SK-N-SH (cell line): Measurements from ENCODE around the gene ASIC1. TPM values are rescaled to one million over a fixed set of nuclear protein-coding genes. Genes with fewer than 3 reads are reported as not detected.

Source experiments
- CTCF ChIA-PET: fragments of 300-600, 350-600 bp; formaldehyde crosslinking; extraction: SDS; loops from one replicate; lab custom pipeline; 2021; lab: Yijun Ruan, JAX
- POLR2A ChIA-PET: fragments of 350-600 bp; sonication (Branson Sonifier 250); formaldehyde crosslinking; extraction: SDS; loops from one replicate; lab custom pipeline; 2020; ENCODE audit warnings: antibody characterized with exemption, inconsistent platforms; lab: Yijun Ruan, JAX
- DNase-seq: peaks from one replicate; pipeline ENCODE4 v3.0.0; 2012
- H2AFZ ChIP-seq: fragments of 200-600 bp; sonication (generic); 2 replicates; pipeline ENCODE4 v1.8.1; 2016; ENCODE audit warnings: antibody characterized with exemption, mild to moderate bottlenecking, low read depth
- H3F3A ChIP-seq: fragments of 200-600 bp; sonication (generic); replicated peaks from 2 replicates; pipeline ENCODE3; 2016; ENCODE audit warnings: antibody characterized with exemption, mild to moderate bottlenecking; ENCODE audit not compliant: insufficient read depth
- H3K27ac ChIP-seq, 2 experiments: fragments of 200-500 bp in 1 of 2; fragments of 200-600 bp in 1 of 2; sonication (Bioruptor generic) in 1 of 2; sonication (generic), shearing (Covaris generic) in 1 of 2; 2 replicates each; pipeline versions ENCODE4 v1.5.1 to v1.6.1; 2014 to 2016; ENCODE audit warnings: low read depth in 2 of 2, inconsistent platforms in 1 of 2, low read length in 1 of 2, mild to moderate bottlenecking in 1 of 2, mixed read lengths in 1 of 2
- H3K27me3 ChIP-seq: fragments of 200-600 bp; sonication (generic), shearing (Covaris generic); 2 replicates; pipeline ENCODE4 v1.6.1; 2016; ENCODE audit warnings: mixed run types; ENCODE audit not compliant: insufficient read depth
- H3K36me3 ChIP-seq, 2 experiments: fragments of 200-500 bp in 1 of 2; fragments of 200-600 bp in 1 of 2; sonication (Bioruptor generic) in 1 of 2; sonication (generic) in 1 of 2; replicated peaks in 1 of 2; 2 replicates each; pipeline versions ENCODE3 to v1.5.1; 2014 to 2016; ENCODE audit warnings: low read length in 1 of 2, mild to moderate bottlenecking in 1 of 2; ENCODE audit not compliant: insufficient read depth in 2 of 2, control insufficient read depth in 1 of 2
- H3K4me1 ChIP-seq, 2 experiments: fragments of 200-500 bp in 1 of 2; fragments of 200-600 bp in 1 of 2; sonication (Bioruptor generic) in 1 of 2; sonication (generic), shearing (Covaris generic) in 1 of 2; 2 replicates each; pipeline versions ENCODE4 v1.5.1 to v1.6.1; 2014 to 2016; ENCODE audit warnings: low read depth in 1 of 2, low read length in 1 of 2, mixed run types in 1 of 2; ENCODE audit not compliant: insufficient read depth in 2 of 2, control insufficient read depth in 1 of 2
- H3K4me2 ChIP-seq: fragments of 200-600 bp; sonication (generic), shearing (Covaris generic); 2 replicates; pipeline ENCODE4 v1.6.1; 2017; ENCODE audit warnings: mixed run types
- H3K4me3 ChIP-seq, 2 experiments: fragments of 200-500 bp in 1 of 2; fragments of 200-600 bp in 1 of 2; sonication (Bioruptor generic) in 1 of 2; sonication (generic), shearing (Covaris generic) in 1 of 2; 2 replicates each; pipeline versions ENCODE4 v1.5.1 to v1.8.1; 2014 to 2016; ENCODE audit warnings: low read depth in 2 of 2, inconsistent platforms in 1 of 2, low read length in 1 of 2, mild to moderate bottlenecking in 1 of 2, mixed read lengths in 1 of 2, moderate library complexity in 1 of 2
- H3K79me2 ChIP-seq: fragments of 200-600 bp; sonication (generic); 2 replicates; pipeline ENCODE4 v1.8.1; 2017; ENCODE audit warnings: mild to moderate bottlenecking; ENCODE audit not compliant: insufficient read depth
- H3K9ac ChIP-seq: fragments of 200-600 bp; sonication (generic); 2 replicates; pipeline ENCODE4 v1.6.1; 2017; ENCODE audit warnings: mixed run types
- H3K9me2 ChIP-seq: fragments of 200-600 bp; sonication (generic); 2 replicates; pipeline ENCODE4 v1.6.1; 2017; ENCODE audit warnings: mixed run types
- H3K9me3 ChIP-seq: fragments of 200-600 bp; sonication (generic); 2 replicates; pipeline ENCODE4 v1.6.1; 2017; ENCODE audit warnings: mixed run types, mild to moderate bottlenecking, moderate library complexity
- H4K20me1 ChIP-seq: fragments of 200-600 bp; sonication (generic); 2 replicates; pipeline ENCODE4 v1.6.1; 2017; ENCODE audit warnings: mild to moderate bottlenecking, mixed run types; ENCODE audit not compliant: insufficient read depth
- CHD2 ChIP-seq: fragments of 150-350 bp; IDR thresholded peaks from 2 replicates; pipeline ENCODE4 v1.6.1; 2018; ENCODE audit warnings: low read length; ENCODE audit not compliant: partially characterized antibody
- CTCF ChIP-seq: fragments of 200-600 bp; sonication (generic); IDR thresholded peaks from 2 replicates; pipeline ENCODE4 v1.6.1; 2017; ENCODE audit warnings: antibody characterized with exemption, mild to moderate bottlenecking, moderate library complexity
- EP300 ChIP-seq, 2 experiments: IDR thresholded peaks; 2 replicates each; pipeline versions ENCODE4 v1.4.0 to v1.6.1; 2012; ENCODE audit warnings: borderline replicate concordance in 1 of 2, low read depth in 1 of 2, low read length in 1 of 2
- EZH2phosphoT487 ChIP-seq: fragments of 200-600 bp; sonication (generic); IDR thresholded peaks from 2 replicates; pipeline ENCODE4 v1.6.1; 2017; ENCODE audit warnings: low read depth, mixed run types, mild to moderate bottlenecking, antibody characterized with exemption, moderate library complexity, borderline replicate concordance
- FOXJ3 ChIP-seq: sonication (generic); formaldehyde crosslinking; IDR thresholded peaks from 2 replicates; pipeline ENCODE4 v1.5.1; 2020; ENCODE audit warnings: mild to moderate bottlenecking, missing genetic modification reagents
- FOXM1 ChIP-seq: IDR thresholded peaks from 2 replicates; pipeline ENCODE4 v1.4.0; 2012; ENCODE audit warnings: low read depth, mild to moderate bottlenecking
- GABPA ChIP-seq: IDR thresholded peaks from 2 replicates; pipeline ENCODE4 v1.4.0; 2012; ENCODE audit warnings: low read depth, mild to moderate bottlenecking
- MAX ChIP-seq: IDR thresholded peaks from 2 replicates; pipeline ENCODE4 v1.4.0; 2012; ENCODE audit warnings: low read depth
- NFIC ChIP-seq: IDR thresholded peaks from 2 replicates; pipeline ENCODE4 v1.4.0; 2012; ENCODE audit warnings: borderline replicate concordance
- NRF1 ChIP-seq: IDR thresholded peaks from 2 replicates; pipeline ENCODE4 v1.6.1; 2012; ENCODE audit warnings: low read depth, mild to moderate bottlenecking, low read length
- PBX3 ChIP-seq: IDR thresholded peaks from 2 replicates; pipeline ENCODE4; 2012
- RAD21 ChIP-seq: IDR thresholded peaks from 2 replicates; pipeline ENCODE4 v1.6.1; 2012; ENCODE audit warnings: mild to moderate bottlenecking, low read length
- RCOR1 ChIP-seq: fragments of 150-350 bp; IDR thresholded peaks from 2 replicates; pipeline ENCODE4 v1.6.1; 2017; ENCODE audit warnings: antibody characterized with exemption, low read length
- RFX5 ChIP-seq: IDR thresholded peaks from 2 replicates; pipeline ENCODE4 v1.6.1; 2012; ENCODE audit warnings: mild to moderate bottlenecking, improper control_type of control experiment, low read length
- RXRA ChIP-seq: IDR thresholded peaks from 2 replicates; pipeline ENCODE4 v1.4.0; 2012; ENCODE audit warnings: low read depth, mild to moderate bottlenecking, borderline replicate concordance
- TAF1 ChIP-seq: IDR thresholded peaks from 2 replicates; pipeline ENCODE4 v1.6.1; 2012; ENCODE audit warnings: low read depth, mild to moderate bottlenecking, low read length, moderate library complexity, borderline replicate concordance
- TCF12 ChIP-seq: IDR thresholded peaks from 2 replicates; pipeline ENCODE4 v1.4.0; 2012
- USF1 ChIP-seq: IDR thresholded peaks from 2 replicates; pipeline ENCODE4 v1.4.0; 2012; ENCODE audit warnings: low read depth, borderline replicate concordance
- YY1 ChIP-seq: IDR thresholded peaks from 2 replicates; pipeline ENCODE4 v1.4.0; 2012; ENCODE audit warnings: low read depth, mild to moderate bottlenecking
- WGBS: methylation state at CpG from one replicate; pipeline ENCODE4 v1.1.6; 2017; ENCODE audit warnings: low lambda C conversion rate; 5-methylcytosine and 5-hydroxymethylcytosine counted together
- polyA plus RNA-seq, 3 experiments: library from polyadenylated mRNA; depleted of rRNA; stranded (reverse); fragments of >200 nt; gene quantifications; 2 replicates each; pipeline ENCODE4 v1.2.3, GENCODE V29; 2012

The ASIC1 gene
- polyA plus RNA-seq, 1 of the 3 experiments (the other 2 are of a cell fraction) = 28.4 TPM

- Histone ChIP-seq H3K9me2 (no peaks in the 10 kb centered on the region), H2AFZ (no peak overlapping the region), H3F3A (peaks cover 14% of the 10 kb centered on the region), H3K4me3 (no peak overlapping the region), H4K20me1 (peaks cover 9% of the 10 kb centered on the region; the same call in 1 of the 2 replicates), H3K36me3 (peaks cover 9 to 25% of the 10 kb centered on the region in 2 experiments), H3K9me3 (no peaks in the 10 kb centered on the region), H3K4me1 (peaks cover 0 to 2% of the 10 kb centered on the region in 2 experiments; a peak in 1 of 4 replicates), H3K9ac (no peak overlapping the region), H3K79me2 (peaks cover 70% of the 10 kb centered on the region), H3K27ac (no peak overlapping the region), H3K4me2 (no peak overlapping the region), H3K27me3 (no peaks in the 10 kb centered on the region)
- CTCF ChIA-PET = interaction anchor here (0.7 to 3.4 kb wide), 6 partner anchors 8 to 63 kb away, joined by 3 to 13 read pairs (median 3); partner anchors contain the start of gene SMARCD1
- POLR2A ChIA-PET = interaction anchor here (1.8 kb wide), 1 partner anchor 9 kb away, joined by 8 read pairs; no protein-coding TSS in a partner anchor
- TF ChIP-seq RAD21 = no peak
- TF ChIP-seq USF1 = no peak
- TF ChIP-seq FOXJ3 (CRISPR knock-in tag) = no peak
- TF ChIP-seq GABPA = no peak
- no peak for TF ChIP-seq YY1
- TF ChIP-seq PBX3 = no peak
- no peak for TF ChIP-seq RCOR1
- TF ChIP-seq FOXM1 = no peak
- TF ChIP-seq EP300 (IDR thresholded peaks at IDR 0.05; ENCODE audit: borderline replicate concordance in 1 of 2, low read depth in 1 of 2, low read length in 1 of 2) = no peak
- no peak for TF ChIP-seq TAF1
- no peak for TF ChIP-seq CHD2
- no peak for TF ChIP-seq EZH2phosphoT487
- no peak for TF ChIP-seq NFIC
- TF ChIP-seq RFX5 = no peak
- TF ChIP-seq CTCF = no peak
- TF ChIP-seq TCF12 = no peak
- TF ChIP-seq NRF1 = no peak
- no peak for TF ChIP-seq MAX
- no peak for TF ChIP-seq RXRA
- no peak for DNase-seq
- WGBS = 99% methylated on average over 6 of the region's 6 CpGs
These were observed 59.7 kb downstream of the ASIC1 start for GRCh38 chr12:50117057-50117622.
